Stimulated activated CD4-positive, alpha-beta T cell treated with anti-CD3 and anti-CD28 coated beads, Interleukin-1b, Interleukin-23, amount 100 ng/mL, for 24 hours (primary cell): ENCODE measurements around the gene PCARE.

Source experiments
- DNase-seq, 4 experiments: peaks; one replicate each; pipeline ENCODE4 v3.0.0-alpha.2; 2020; ENCODE audit warnings: low read depth in 4 of 4, low spot score in 1 of 4

The PCARE gene

GRCh38 chr2:29063646-29064345 is 10.5 kb downstream of the PCARE start:
- no peak for DNase-seq

DNA sequence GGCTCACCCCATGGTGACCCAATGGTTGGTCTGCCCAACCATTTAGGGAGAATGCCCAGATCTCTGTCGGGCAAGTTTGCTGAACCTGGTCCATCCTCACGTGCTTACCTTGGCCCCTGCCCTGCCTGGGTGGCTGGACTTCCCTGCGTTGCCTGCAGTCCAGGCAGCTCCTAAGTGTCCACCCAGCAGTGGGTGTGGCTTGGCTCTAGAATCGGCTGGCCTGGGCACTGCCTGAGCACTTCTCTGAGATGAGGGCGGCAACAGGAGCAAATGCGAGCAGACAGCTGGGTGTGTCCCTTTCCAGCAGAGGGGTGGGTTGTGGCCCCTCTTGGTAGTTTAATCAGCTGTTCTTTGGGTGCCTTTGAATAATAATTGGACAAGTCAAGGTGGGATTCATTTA is 11.3 kb downstream of the PCARE start:
- no peak for DNase-seq

DNA sequence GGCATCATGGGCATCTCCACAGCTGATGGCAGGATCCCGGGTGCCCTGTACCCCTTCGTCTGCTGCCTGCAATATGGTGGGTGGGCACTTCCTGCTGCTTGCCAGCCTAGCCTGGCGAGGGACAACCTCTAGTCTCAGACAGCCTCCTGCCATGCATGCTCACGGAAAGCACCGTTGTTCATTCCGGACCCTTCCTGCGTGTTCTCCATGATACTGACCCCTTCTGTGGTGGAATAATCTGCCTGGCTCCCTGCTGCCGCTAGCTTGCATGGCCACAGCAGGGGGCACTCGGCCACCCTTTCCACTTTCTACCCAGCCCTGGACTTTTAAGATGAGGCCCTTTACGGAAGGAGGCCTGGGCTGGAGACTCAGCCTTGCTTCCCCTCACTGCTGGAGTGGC is 12.0 kb downstream of the PCARE start:
- no peak for DNase-seq

DNA sequence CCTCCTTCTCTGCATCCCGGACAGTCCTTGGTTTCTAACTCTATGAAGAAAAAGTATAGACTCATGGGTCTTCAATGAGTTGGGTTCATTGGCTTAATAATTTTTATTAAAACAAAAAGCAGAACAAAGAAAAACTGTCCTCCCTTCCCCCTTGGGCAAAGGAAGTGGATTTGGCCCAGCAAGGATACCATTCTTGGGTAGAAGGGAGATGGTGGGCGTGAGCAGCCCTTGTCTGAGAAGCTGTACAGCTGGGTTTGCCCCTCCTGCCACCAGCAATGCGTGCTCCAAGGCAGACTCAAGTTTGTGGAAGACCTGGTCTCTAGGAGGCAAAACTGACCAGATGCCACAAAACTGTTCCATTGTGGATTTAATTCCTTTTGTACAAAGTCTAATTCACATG is 12.7 kb downstream of the PCARE start:
- DNase-seq = no peak

- no peak for DNase-seq
Observed at GRCh38 chr2:29061176-29061575, 13.1 kb downstream of the PCARE start.

DNA sequence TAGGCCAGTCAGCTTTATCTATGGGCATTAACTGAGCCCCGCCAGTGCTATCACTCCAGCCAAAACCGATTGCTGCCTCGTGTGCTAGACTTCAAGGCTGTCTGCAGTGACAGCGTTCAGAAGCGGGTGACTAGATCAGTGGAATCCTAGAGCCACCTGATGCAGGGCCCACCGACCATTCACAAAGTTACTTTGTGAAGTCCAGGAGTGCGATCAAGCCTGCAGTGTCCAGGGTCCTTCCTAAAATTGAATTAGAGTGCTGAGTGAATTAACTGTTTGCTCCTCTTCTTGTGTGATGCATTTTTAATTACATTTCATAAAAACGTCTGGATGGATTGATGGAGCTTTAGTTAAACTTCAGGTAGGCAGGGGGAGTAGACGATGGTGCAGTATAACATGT is 13.9 kb downstream of the PCARE start:
- DNase-seq = no peak

- no peak for DNase-seq
Observed at GRCh38 chr2:29059624-29060023, 14.7 kb downstream of the PCARE start.

- no peak for DNase-seq
Observed at GRCh38 chr2:29057006-29057405, 17.3 kb downstream of the PCARE start.

GRCh38 chr2:29056452-29056851 is 17.9 kb downstream of the PCARE start:
- no peak for DNase-seq

DNA sequence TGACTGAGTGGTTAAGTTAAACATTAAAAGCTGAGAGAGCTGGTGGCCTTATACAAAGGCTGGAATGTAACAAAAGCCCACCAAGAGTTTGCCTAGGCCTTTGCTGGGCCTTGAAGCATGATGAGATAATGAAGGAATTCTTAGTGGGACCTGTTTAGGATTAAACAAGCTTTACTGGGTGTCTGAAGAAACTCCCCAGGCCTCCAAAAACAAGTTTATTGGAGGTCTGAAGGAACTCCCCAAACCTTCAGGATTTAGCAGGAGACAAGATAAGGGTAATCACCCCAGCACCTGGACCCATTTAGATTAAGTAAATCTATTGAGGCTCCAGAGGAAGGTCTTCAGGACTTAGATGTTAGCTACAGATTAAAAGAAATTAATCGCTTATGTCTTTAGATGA is 18.7 kb downstream of the PCARE start:
- no peak for DNase-seq

GRCh38 chr2:29054430-29054829 is 19.9 kb downstream of the PCARE start:
- DNase-seq = no peak

DNA sequence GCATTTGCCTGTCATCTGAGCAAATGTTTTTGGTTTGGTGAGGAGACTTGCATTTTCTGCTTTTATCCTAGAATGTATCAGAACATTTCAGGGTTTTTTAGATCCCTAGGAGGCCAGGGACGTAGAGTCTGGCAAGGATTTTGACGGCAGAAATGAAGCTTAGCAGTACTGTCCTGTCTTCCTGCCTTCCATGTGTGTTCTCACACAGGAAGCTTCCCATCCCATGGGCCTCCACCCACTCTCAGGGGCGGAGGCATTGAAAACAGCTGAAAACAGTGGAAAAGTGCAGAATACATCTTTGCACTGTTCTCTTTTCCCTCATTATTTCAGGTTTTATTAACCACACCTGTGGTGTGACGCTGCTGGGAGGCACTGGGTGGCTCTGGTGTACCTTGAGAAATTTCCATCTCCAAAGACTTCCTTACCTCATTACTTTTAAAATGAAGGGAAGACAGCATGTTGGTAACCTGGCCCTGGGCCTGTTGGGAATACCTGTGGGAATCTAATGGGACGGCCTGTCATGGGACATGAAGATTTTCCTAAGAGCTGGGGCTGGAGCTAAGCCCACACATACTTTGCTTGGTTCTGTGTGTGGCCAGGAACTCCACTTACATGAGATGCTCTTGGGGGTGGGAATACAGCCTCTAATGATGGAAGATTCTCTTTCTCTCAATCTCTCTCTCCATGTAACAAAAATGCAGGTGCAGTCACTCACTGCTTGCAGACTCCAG is 20.5 kb downstream of the PCARE start:
- DNase-seq = no peak

DNA sequence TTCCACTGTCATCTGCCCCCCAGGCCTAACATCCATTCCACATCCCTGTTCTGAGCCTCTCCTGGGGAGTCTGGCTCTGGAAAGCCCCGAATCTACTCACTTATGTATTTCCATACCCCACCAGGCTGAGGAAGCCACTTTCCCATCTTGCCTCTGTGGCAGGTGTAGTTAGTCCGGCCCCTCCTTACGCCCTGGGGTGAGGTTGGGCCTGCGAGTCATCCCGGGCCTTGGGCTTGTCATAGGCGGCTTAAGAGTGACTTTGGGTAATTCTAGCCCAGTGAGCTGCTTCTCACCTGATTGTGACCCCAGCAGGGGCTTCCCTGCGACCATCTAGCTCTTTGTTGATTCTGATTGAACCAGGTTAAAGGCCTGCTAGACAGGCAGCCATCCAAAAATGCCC is 21.1 kb downstream of the PCARE start:
- no peak for DNase-seq

DNA sequence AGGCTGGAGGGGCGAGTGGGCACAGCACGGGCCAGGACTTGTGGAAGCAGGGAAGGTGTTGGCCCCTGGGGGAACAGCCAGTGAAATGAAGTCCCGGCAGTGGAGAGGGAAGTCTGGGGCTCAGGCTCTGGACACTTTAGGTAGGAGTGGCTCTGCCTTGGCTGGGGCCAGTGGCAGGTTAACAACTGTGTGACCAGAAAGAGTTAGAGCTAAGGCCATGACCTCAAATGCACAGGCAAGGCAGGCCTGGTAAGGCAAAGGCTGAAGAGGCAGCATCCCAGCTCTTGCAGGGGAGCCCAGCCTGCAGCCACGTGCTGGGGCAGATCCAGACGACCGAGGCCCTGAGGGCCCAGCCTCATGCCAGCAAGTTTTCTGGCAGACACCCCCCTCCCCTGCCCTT is 21.5 kb downstream of the PCARE start:
- no peak for DNase-seq

- DNase-seq = no peak
Observed at GRCh38 chr2:29051730-29052129, 22.6 kb downstream of the PCARE start.

- DNase-seq = no peak
Observed at GRCh38 chr2:29050591-29050990, 23.7 kb downstream of the PCARE start.

GRCh38 chr2:29047083-29047845 is 27.1 kb downstream of the PCARE start:
- no peak for DNase-seq

DNA sequence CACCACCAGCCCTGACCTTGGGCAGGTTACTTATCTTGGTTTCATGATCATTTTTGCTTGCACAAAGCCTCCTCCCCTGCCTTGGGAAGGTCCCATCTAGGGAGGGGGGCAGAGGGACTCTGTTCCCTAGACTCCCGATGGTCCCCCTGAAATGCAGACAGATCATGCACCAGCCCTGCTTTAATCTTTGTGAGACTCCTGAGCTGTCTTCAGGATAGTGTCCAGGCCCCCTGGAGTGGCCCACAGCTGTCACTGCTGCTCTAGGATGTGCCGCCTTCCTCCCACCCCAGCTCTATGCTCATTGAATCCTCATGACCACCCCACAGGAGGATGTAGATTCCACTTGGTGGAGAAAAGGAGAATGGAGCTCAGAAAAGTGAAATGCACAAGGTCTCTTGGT is 28.0 kb downstream of the PCARE start:
- DNase-seq = no peak

DNA sequence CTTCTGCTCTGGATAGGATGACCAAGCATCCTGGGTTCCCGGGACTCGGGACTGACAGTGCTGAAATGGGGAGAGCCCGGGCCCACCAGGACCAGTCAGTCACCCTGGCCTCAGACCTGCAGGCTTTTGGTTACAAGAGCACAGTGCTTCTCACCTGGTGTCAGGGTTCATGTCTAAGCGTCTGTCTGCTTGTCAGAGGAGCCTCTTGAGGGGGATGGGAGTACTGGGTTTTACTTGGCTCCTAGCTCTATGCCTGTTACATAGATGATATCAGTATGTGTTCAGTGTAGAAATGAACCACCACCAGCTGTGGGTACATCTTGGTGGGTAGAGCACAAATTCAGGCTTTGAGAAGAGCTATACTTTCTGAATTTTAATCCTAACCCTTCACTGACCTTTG is 29.9 kb downstream of the PCARE start:
- no peak for DNase-seq

- DNase-seq = no peak
Observed at GRCh38 chr2:29042561-29043075, 31.7 kb downstream of the PCARE start.

GRCh38 chr2:29041161-29041660 is 33.1 kb downstream of the PCARE start:
- no peak for DNase-seq

DNA sequence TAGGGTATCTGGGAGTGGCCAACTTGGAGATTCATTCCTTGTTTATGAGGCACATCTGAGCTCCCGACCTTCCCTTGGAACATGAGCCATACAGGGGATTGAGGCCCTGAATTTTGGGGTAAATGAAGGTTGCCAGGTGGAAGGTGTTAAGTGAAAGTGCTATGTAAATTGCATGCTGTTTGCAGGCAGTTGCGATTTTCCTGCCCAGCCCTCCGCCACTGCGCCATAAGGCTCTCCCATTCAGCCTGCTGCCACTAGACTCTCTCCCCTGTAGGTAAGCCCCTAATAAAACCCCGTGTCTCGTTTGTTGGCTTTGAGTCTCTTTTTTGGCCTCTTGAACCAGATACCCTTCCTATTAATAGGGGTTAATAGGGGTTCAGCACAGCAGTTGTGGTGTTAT is 33.8 kb downstream of the PCARE start:
- DNase-seq = no peak
